ENCODE results near the gene ANKAR. TPM values are rescaled to one million over a fixed set of nuclear protein-coding genes. Genes with fewer than 3 reads are reported as not detected.
"Not testable (repeated sequence)": the region's sequence is repeated elsewhere in the genome, so short reads cannot be mapped to it uniquely, and the experiment has no call there.

ANKAR gene
- polyA plus RNA-seq, 4 donors, result 6.6 to 15.8 (median 11.6) TPM

- DNase-seq (ENCODE audit: low read depth in 4 of 4, low spot score in 2 of 4), result no peak
These were observed 26.2 kb downstream of the ANKAR start for GRCh38 chr2:189700681-189701080.

DNA sequence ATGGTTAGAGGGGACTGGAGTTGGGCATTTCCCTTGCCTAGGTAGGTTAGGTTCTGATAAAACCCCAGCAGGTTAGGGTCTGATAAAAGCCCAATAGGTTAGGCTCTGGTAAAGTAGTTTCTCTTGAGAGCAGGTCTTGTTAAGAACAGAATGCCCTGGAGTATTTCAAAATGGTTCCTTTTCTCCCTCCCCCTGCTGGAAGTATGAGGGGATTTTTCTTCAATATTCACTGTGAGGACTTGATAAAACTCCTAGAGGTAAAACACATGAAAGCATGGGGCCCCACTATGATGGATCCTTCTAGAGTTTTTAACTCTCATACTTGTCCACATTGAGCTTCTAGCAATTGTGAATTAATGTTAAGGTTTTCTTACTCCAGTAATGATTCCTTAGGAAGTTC is 27.6 kb downstream of the ANKAR start:
- DNase-seq (ENCODE audit: low read depth in 4 of 4, low spot score in 2 of 4), result no peak

GRCh38 chr2:189709501-189710221 is 35.2 kb downstream of the ANKAR start:
- DNase-seq (ENCODE audit: low read depth in 4 of 4, low spot score in 2 of 4), result no peak

- DNase-seq (ENCODE audit: low read depth in 4 of 4, low spot score in 2 of 4), result not testable (repeated sequence)
These were observed 43.1 kb downstream of the ANKAR start for GRCh38 chr2:189717593-189717992.

DNA sequence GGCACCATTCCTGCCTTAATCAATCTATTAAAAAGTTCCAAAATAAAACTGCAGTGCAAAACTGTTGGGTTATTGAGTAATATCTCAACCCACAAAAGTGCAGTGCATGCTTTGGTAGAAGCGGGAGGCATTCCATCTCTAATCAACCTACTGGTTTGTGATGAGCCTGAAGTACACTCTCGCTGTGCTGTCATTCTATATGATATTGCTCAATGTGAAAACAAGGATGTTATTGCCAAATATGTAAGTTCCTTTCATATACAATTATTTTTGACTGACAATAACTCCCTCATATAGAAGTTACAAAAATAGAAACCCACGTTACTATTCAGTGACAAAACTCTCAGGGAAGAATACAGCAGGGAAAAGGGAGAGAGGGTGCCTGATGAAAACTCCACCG is 45.1 kb downstream of the ANKAR start:
- no peak for DNase-seq (ENCODE audit: low read depth in 4 of 4, low spot score in 2 of 4)

GRCh38 chr2:189723192-189723591 is 48.7 kb downstream of the ANKAR start:
- no peak for DNase-seq (ENCODE audit: low read depth in 4 of 4, low spot score in 2 of 4)

Other genes with a start within 250 kb of the ANKAR start
- 10 to 100 TPM; 42.6 to 57.6 (median 49.9) TPM for gene WDR75, start 233.2 kb upstream of the ANKAR start, polyA plus RNA-seq (ENCODE audit: insufficient read length in 4 of 4)
- 100 to 1,000 TPM; 100 to 172 (median 120) TPM for gene SLC40A1, start 93.9 kb upstream of the ANKAR start, polyA plus RNA-seq (ENCODE audit: insufficient read length in 4 of 4)
- 10 to 100 TPM; 53.6 to 63.4 (median 59.9) TPM for gene ASNSD1, start 13.2 kb upstream of the ANKAR start, polyA plus RNA-seq (ENCODE audit: insufficient read length in 4 of 4)
- gene OSGEPL1, start 88.1 kb downstream of the ANKAR start, polyA plus RNA-seq (ENCODE audit: insufficient read length in 4 of 4), result 10 to 100 TPM; 15.6 to 26.2 (median 20.1) TPM
- 100 to 1,000 TPM in 2 of 4 donors, 10 to 100 TPM in 2; 74.0 to 110 (median 97.4) TPM for gene ORMDL1, start 109.7 kb downstream of the ANKAR start, polyA plus RNA-seq (ENCODE audit: insufficient read length in 4 of 4)
- gene PMS1, start 109.8 kb downstream of the ANKAR start, polyA plus RNA-seq (ENCODE audit: insufficient read length in 4 of 4), result 10 to 100 TPM; 30.8 to 50.8 (median 39.6) TPM